GM12878 (cell line): ENCODE data around the gene CFAP20. TPM values are rescaled to one million over a fixed set of nuclear protein-coding genes. Genes with fewer than 3 reads are reported as not detected.

Source experiments
- ATAC-seq: fragments of 200-7000 bp; cut with Tn5 transposase; 3 replicates; pipeline ENCODE4 v1.9.1; 2020; ENCODE audit warnings: mild to moderate bottlenecking, moderate library complexity
- BruUV-seq: library from RNA; stranded (reverse); fragments of 400-500 nt; replicated peaks from 2 replicates; lab custom pipeline; 2021; lab: Mats Ljungman, UMichigan
- CTCF ChIA-PET: fragments of 300-600 bp; sonication (Branson Sonifier 250); formaldehyde crosslinking; extraction: SDS; loops from one replicate; lab custom pipeline; 2021; ENCODE audit warnings: inconsistent platforms; lab: Yijun Ruan, JAX
- POLR2A ChIA-PET: fragments of 350-600 bp; formaldehyde crosslinking; extraction: SDS; loops from one replicate; lab custom pipeline; 2021; ENCODE audit warnings: inconsistent platforms; lab: Charles Lee
- RAD21 ChIA-PET: fragments of 300-600 bp; sonication (Branson Sonifier 250); formaldehyde crosslinking; loops from one replicate; lab custom pipeline; 2023; ENCODE audit warnings: antibody characterized with exemption; ENCODE audit not compliant: unreplicated experiment; lab: Charles Lee
- SMC1A ChIA-PET: fragments of 300-600 bp; sonication (Branson Sonifier 250); formaldehyde crosslinking; loops from one replicate; lab custom pipeline; 2023; ENCODE audit not compliant: unreplicated experiment, uncharacterized antibody; lab: Charles Lee
- DNase-seq: peaks from one replicate; pipeline ENCODE4 v3.0.0-alpha.2; 2011; ENCODE audit warnings: low read depth, low spot score
- FAIRE-seq: peaks from 3 replicates; lab custom pipeline; 2011; peaks lifted over from hg19 to GRCh38; lab: Jason Lieb, UNC
- H2AFZ ChIP-seq: 2 replicates; pipeline ENCODE4 v1.6.0; 2011; ENCODE audit warnings: low read depth, low read length, control low read depth; ENCODE audit not compliant: control insufficient read depth
- H3K27ac ChIP-seq: 2 replicates; pipeline ENCODE4 v1.5.1; 2011; ENCODE audit warnings: control low read depth; ENCODE audit not compliant: control insufficient read depth, insufficient read depth
- H3K27me3 ChIP-seq, 2 experiments: replicated peaks in 1 of 2; 2 replicates each; pipeline versions ENCODE4 v1.6.0 to v1.6.1; 2011; ENCODE audit warnings: low read length in 1 of 2; ENCODE audit not compliant: control insufficient read depth in 2 of 2, insufficient read depth in 2 of 2
- H3K36me3 ChIP-seq, 2 experiments: 2 replicates each; pipeline ENCODE4 v1.5.1; 2011; ENCODE audit warnings: low read length in 1 of 2; ENCODE audit not compliant: control insufficient read depth in 2 of 2, insufficient read depth in 2 of 2
- H3K4me1 ChIP-seq: 2 replicates; pipeline ENCODE4 v1.6.1; 2011; ENCODE audit warnings: mild to moderate bottlenecking, low read length, moderate library complexity, mixed read lengths; ENCODE audit not compliant: control insufficient read depth, insufficient read depth
- H3K4me2 ChIP-seq: 2 replicates; pipeline ENCODE4 v1.6.0; 2011; ENCODE audit warnings: control low read depth; ENCODE audit not compliant: control insufficient read depth, insufficient read depth
- H3K4me3 ChIP-seq: fragments of 200-600 bp; sonication (generic); 2 replicates; pipeline ENCODE4 v1.5.1; 2016
- H3K79me2 ChIP-seq: 2 replicates; pipeline ENCODE4 v1.6.0; 2011; ENCODE audit warnings: low read length; ENCODE audit not compliant: control insufficient read depth, insufficient read depth
- H3K9ac ChIP-seq: 2 replicates; pipeline ENCODE4 v1.8.0; 2011; ENCODE audit warnings: low read length, control low read depth, mixed read lengths; ENCODE audit not compliant: control insufficient read depth, insufficient read depth
- H3K9me3 ChIP-seq: replicated peaks from 3 replicates; pipeline ENCODE4 v1.5.1; 2011; ENCODE audit warnings: mild to moderate bottlenecking, low read length; ENCODE audit not compliant: control insufficient read depth, insufficient read depth
- H4K20me1 ChIP-seq: 2 replicates; pipeline ENCODE4 v1.6.0; 2011; ENCODE audit not compliant: control insufficient read depth, insufficient read depth
- BACH1 ChIP-seq: fragments of 450-650 bp; IDR thresholded peaks from 2 replicates; pipeline ENCODE4 v1.6.1; 2017; ENCODE audit warnings: mild to moderate bottlenecking, borderline replicate concordance
- BCL3 ChIP-seq: IDR thresholded peaks from 2 replicates; pipeline ENCODE4 v1.6.1; 2011; ENCODE audit warnings: borderline replicate concordance, low read depth, mild to moderate bottlenecking, moderate library complexity, low read length; ENCODE audit not compliant: insufficient read depth, poor library complexity, severe bottlenecking
- BCLAF1 ChIP-seq: fragments of 450-650 bp; IDR thresholded peaks from 2 replicates; pipeline ENCODE4 v1.6.1; 2017; ENCODE audit warnings: antibody characterized with exemption, mild to moderate bottlenecking, moderate library complexity
- ESRRA ChIP-seq: IDR thresholded peaks from 2 replicates; pipeline ENCODE4 v1.6.1; 2012; ENCODE audit warnings: mild to moderate bottlenecking, low read length, improper control_type of control experiment
- MTA2 ChIP-seq: fragments of 450-650 bp; IDR thresholded peaks from 2 replicates; pipeline ENCODE4 v1.6.1; 2016; ENCODE audit warnings: low read depth, mild to moderate bottlenecking, moderate library complexity
- POLR2AphosphoS5 ChIP-seq: IDR thresholded peaks from 2 replicates; pipeline ENCODE4 v1.6.1; 2011; ENCODE audit warnings: mild to moderate bottlenecking, low read length, inconsistent platforms
- TCF3 ChIP-seq: IDR thresholded peaks from 2 replicates; pipeline ENCODE4 v1.6.1; 2012; ENCODE audit warnings: low read depth, mild to moderate bottlenecking, low read length, borderline replicate concordance; ENCODE audit not compliant: insufficient read depth
- TCF7 ChIP-seq: IDR thresholded peaks from 2 replicates; pipeline ENCODE4 v1.6.1; 2014; ENCODE audit warnings: antibody characterized with exemption, borderline replicate concordance
- ZNF384 ChIP-seq: IDR thresholded peaks from 2 replicates; pipeline ENCODE4 v1.6.1; 2012; ENCODE audit warnings: low read depth, mild to moderate bottlenecking, low read length, improper control_type of control experiment, borderline replicate concordance
- WGBS: methylation state at CpG from one replicate; pipeline ENCODE4 v1.1.6; 2016; ENCODE audit warnings: low lambda C conversion rate; ENCODE audit not compliant: insufficient replicate concordance, insufficient coverage; ENCODE audit errors: missing lambda C conversion rate; 5-methylcytosine and 5-hydroxymethylcytosine counted together
- in situ Hi-C: fragments of 300-500 bp; cut with MboI; formaldehyde crosslinking; loops from 9 replicates; pipeline ENCODE4 v1.14.3; 2018; ENCODE audit warnings: mixed read lengths
- intact Hi-C: fragments of 100-400 bp; cut with micrococcal nuclease; formaldehyde crosslinking; loops from one replicate; pipeline ENCODE4 v1.14.2; 2022; ENCODE audit not compliant: unreplicated experiment
- polyA plus RNA-seq, 11 experiments: library from polyadenylated mRNA; depleted of rRNA in 4 of 11; unstranded in 6 of 11; stranded (reverse) in 5 of 11; fragments of >200 nt; fragmentation: Nextera tagmentation in 4 of 11; fragmentation: Illumina TruSeq in 1 of 11; extraction: Ambion mirVana in 4 of 11; extraction: Trizol in 1 of 11; gene quantifications; 1 replicate in 1 of 11; 2 replicates in 10 of 11; pipeline versions ENCODE4 v1.2.1 to v1.2.3, GENCODE V29; 2011 to 2016; ENCODE audit warnings: inconsistent platforms in 2 of 11, missing spikeins in 2 of 11, low read depth in 1 of 11
- total RNA-seq, 4 experiments: library from RNA; depleted of rRNA in 3 of 4; stranded (reverse); fragments of >200 nt in 3 of 4; fragmentation: Illumina TruSeq in 1 of 4; extraction: Trizol in 1 of 4; gene quantifications; 2 replicates each; pipeline versions ENCODE4 v1.2.1 to v1.2.3, GENCODE V29; 2013 to 2021
- TF ChIP-seq, protein P1 (sequence below): fragments of 450-650 bp; IDR thresholded peaks from 2 replicates; pipeline ENCODE4 v1.6.1; 2017; ENCODE audit warnings: mild to moderate bottlenecking

Gene CFAP20
- total and polyA plus RNA-seq, 10 of the 15 experiments (the other 5 are each of a cell fraction or from before 2014, with no cell fraction given), result 10.9 to 61.7 (median 46.2) TPM

GRCh38 chr16:58087209-58087913 lies 41.8 kb downstream of the CFAP20 start:
- WGBS, result 79% methylated on average over 23 of the region's 23 CpGs
- no peak overlapping the region for H3K4me2 ChIP-seq

More at GRCh38 chr16:58087209-58087913, 41.8 kb downstream of the CFAP20 start:
- no peak for TF ChIP-seq MTA2
- no peak for TF ChIP-seq TCF7
- no peak for TF ChIP-seq ZNF384
- TF ChIP-seq POLR2AphosphoS5, result no peak
- TF ChIP-seq BACH1, result no peak
- peak; percentile 69 for TF ChIP-seq BCL3
- TF ChIP-seq ESRRA, result no peak
- TF ChIP-seq TCF3, result 0 out of 2 replicates have a peak, but pooled peaks have one; percentile 4
- no peak for TF ChIP-seq BCLAF1
- TF ChIP-seq, protein P1, sequence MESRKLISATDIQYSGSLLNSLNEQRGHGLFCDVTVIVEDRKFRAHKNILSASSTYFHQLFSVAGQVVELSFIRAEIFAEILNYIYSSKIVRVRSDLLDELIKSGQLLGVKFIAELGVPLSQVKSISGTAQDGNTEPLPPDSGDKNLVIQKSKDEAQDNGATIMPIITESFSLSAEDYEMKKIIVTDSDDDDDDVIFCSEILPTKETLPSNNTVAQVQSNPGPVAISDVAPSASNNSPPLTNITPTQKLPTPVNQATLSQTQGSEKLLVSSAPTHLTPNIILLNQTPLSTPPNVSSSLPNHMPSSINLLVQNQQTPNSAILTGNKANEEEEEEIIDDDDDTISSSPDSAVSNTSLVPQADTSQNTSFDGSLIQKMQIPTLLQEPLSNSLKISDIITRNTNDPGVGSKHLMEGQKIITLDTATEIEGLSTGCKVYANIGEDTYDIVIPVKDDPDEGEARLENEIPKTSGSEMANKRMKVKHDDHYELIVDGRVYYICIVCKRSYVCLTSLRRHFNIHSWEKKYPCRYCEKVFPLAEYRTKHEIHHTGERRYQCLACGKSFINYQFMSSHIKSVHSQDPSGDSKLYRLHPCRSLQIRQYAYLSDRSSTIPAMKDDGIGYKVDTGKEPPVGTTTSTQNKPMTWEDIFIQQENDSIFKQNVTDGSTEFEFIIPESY, result no peak
- Histone ChIP-seq H3K36me3 (no peaks in the 10 kb centered on the region), H3K79me2 (no peaks in the 10 kb centered on the region), H2AFZ (no peak overlapping the region), H3K27ac (no peak overlapping the region), H3K4me3 (no peak overlapping the region), H4K20me1 (no peaks in the 10 kb centered on the region), H3K4me1 (no peaks in the 10 kb centered on the region), H3K9ac (no peak overlapping the region), H3K27me3 (no peaks in the 10 kb centered on the region), H3K9me3 (no peaks in the 10 kb centered on the region)
- CTCF ChIA-PET, result interaction anchor here (1.1 kb wide), 1 partner anchor 400 kb away, joined by 3 read pairs; no protein-coding TSS in a partner anchor
- FAIRE-seq, result no peak
- in situ Hi-C loops (no loop called here), intact Hi-C loops (no loop called here)
- BruUV-seq, result no TSS peak
- RAD21 ChIA-PET, result no interaction called here
- no peak for DNase-seq
- POLR2A ChIA-PET, result no interaction called here
- SMC1A ChIA-PET, result no interaction called here
- no peak for ATAC-seq
